HG03025 (cell line): ENCODE data around the gene SMIM14.
A peak's percentile ranks its signal among the peaks of the same experiment; 100 is the strongest.
"Not testable (repeated sequence)": the region's sequence is repeated elsewhere in the genome, so short reads cannot be mapped to it uniquely, and the experiment has no call there.

Source experiments
- ATAC-seq: cut with Tn5 transposase; IDR thresholded peaks from one replicate; pipeline ENCODE4 v1.9.1; 2021; ENCODE audit warnings: mild to moderate bottlenecking, moderate library complexity; ENCODE audit not compliant: unreplicated experiment, low FRiP score

Gene SMIM14

GRCh38 chr4:39609454-39609931 lies 29.2 kb downstream of the SMIM14 start:
- ATAC-seq = peak; percentile 86

- no peak for ATAC-seq
Observed at GRCh38 chr4:39608451-39608850, 30.2 kb downstream of the SMIM14 start.

GRCh38 chr4:39606747-39607146 lies 31.9 kb downstream of the SMIM14 start:
- ATAC-seq = no peak

GRCh38 chr4:39597695-39598381 lies 40.8 kb downstream of the SMIM14 start:
- ATAC-seq = no peak

GRCh38 chr4:39596971-39597370 lies 41.7 kb downstream of the SMIM14 start:
- ATAC-seq = no peak

- no peak for ATAC-seq
Observed at GRCh38 chr4:39591290-39591689, 47.4 kb downstream of the SMIM14 start.

GRCh38 chr4:39587881-39588280 lies 50.8 kb downstream of the SMIM14 start:
- no peak for ATAC-seq

GRCh38 chr4:39574946-39575345 lies 63.7 kb downstream of the SMIM14 start:
- ATAC-seq = no peak

- ATAC-seq = no peak
Observed at GRCh38 chr4:39571504-39571903, 67.2 kb downstream of the SMIM14 start.

- ATAC-seq = no peak
Observed at GRCh38 chr4:39571054-39571453, 67.6 kb downstream of the SMIM14 start.

- ATAC-seq = no peak
Observed at GRCh38 chr4:39569209-39569608, 69.5 kb downstream of the SMIM14 start.

GRCh38 chr4:39568805-39569204 lies 69.9 kb downstream of the SMIM14 start:
- ATAC-seq = no peak

GRCh38 chr4:39565878-39566600 lies 72.6 kb downstream of the SMIM14 start:
- no peak for ATAC-seq

GRCh38 chr4:39563346-39563847 lies 75.3 kb downstream of the SMIM14 start:
- ATAC-seq = no peak

- no peak for ATAC-seq
Observed at GRCh38 chr4:39562792-39563191, 75.9 kb downstream of the SMIM14 start.

GRCh38 chr4:39559626-39560025 lies 79.0 kb downstream of the SMIM14 start:
- ATAC-seq = no peak

- no peak for ATAC-seq
Observed at GRCh38 chr4:39555472-39555871, 83.2 kb downstream of the SMIM14 start.

- no peak for ATAC-seq
Observed at GRCh38 chr4:39548425-39549067, 90.1 kb downstream of the SMIM14 start.

GRCh38 chr4:39544580-39545315 lies 93.9 kb downstream of the SMIM14 start:
- no peak for ATAC-seq

- ATAC-seq = not testable (repeated sequence)
Observed at GRCh38 chr4:39544080-39544479, 94.6 kb downstream of the SMIM14 start.

GRCh38 chr4:39543034-39543433 lies 95.6 kb downstream of the SMIM14 start:
- ATAC-seq = no peak
